ENCODE results near the gene ABHD11. TPM values are rescaled to one million over a fixed set of nuclear protein-coding genes. Genes with fewer than 3 reads are reported as not detected.
"Not testable (repeated sequence)": the region's sequence is repeated elsewhere in the genome, so short reads cannot be mapped to it uniquely, and the experiment has no call there.

Gene ABHD11, protein sequence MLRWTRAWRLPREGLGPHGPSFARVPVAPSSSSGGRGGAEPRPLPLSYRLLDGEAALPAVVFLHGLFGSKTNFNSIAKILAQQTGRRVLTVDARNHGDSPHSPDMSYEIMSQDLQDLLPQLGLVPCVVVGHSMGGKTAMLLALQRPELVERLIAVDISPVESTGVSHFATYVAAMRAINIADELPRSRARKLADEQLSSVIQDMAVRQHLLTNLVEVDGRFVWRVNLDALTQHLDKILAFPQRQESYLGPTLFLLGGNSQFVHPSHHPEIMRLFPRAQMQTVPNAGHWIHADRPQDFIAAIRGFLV
- total RNA-seq, result 10 to 100 TPM; 11.2 to 11.4 TPM
- 10 to 100 TPM; 15.3 to 32.5 TPM for polyA plus RNA-seq
- long read RNA-seq, donor 1, transcript ABHD11-201 (6 exons, 1,483 nt), result major isoform, 13 of 35 reads
- long read RNA-seq, donor 1, partial matches to known transcripts, result 5 of 35 reads
- long read RNA-seq, donor 1, other reads (novel, unspliced or antisense), result 14 of 35 reads
- long read RNA-seq, donor 2, partial matches to known transcripts, result 1 of 4 reads
- long read RNA-seq, donor 2, other reads (novel, unspliced or antisense), result 1 of 4 reads

DNA sequence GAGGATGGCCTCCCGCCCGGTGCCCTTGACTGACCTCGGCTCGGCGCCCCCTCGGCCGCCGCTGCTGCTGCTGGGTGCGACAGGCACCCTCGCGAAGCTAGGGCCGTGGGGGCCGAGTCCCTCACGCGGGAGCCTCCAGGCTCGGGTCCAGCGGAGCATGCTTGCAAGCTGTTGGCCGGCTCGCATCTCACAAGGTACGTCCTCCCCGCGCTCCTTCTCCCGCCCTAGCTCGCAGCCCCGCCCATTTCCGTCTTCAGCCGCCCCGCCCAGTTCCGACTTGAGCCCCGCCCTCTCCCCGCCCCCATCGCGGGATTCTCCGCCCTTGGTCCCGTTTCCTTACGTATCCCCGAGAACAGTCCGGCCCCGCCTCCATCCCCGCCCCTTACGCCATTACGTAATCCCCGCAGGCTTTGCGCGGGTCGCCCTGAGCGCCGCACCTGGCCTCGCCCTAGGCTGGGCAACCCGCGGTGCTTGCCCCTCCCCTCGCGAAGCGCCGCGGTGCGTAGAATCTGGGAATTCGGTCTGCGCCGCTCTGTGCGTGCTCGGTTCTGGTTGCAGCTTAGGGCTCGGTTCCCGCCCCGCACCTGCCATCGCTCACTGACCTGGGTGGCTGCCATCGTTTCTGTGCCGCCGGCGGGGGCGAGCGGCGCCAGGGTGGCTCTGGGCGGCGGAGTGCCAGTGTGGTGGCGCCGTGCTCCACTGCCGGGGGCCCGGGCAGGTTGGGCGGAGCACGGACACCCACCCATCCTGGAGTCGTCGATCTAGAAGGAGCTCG, at the start of gene ABHD11:
ABHD11 (minus strand) TSS at position 191 of the 775 bp plus-strand sequence; CDS start at position 159, 32 bp downstream.
- Histone ChIP-seq H3K27ac (ENCODE audit: low read depth in 1 of 2, low read length in 2 of 2) (peak within 1 kb of the TSS in 1 of 2 donors; percentile 84), H3K27me3 (ENCODE audit: control insufficient read depth in 1 of 2, insufficient read depth in 2 of 2, low read length in 1 of 2) (no peaks in the 10 kb centered on the region), H3K4me3 (ENCODE audit: low read length in 2 of 2) (peak within 1 kb of the TSS; percentile 42 to 56), H3K36me3 (ENCODE audit: control insufficient read depth in 1 of 2, insufficient read depth in 2 of 2, low read length in 1 of 2) (peaks cover 0 to 2% of the 10 kb centered on the region in 2 donors), H3K4me1 (ENCODE audit: control insufficient read depth in 1 of 2, insufficient read depth in 2 of 2, low read length in 2 of 2) (no peaks in the 10 kb centered on the region), H3K9me3 (ENCODE audit: control insufficient read depth, low read length) (no peaks in the 10 kb centered on the region)
- intact Hi-C loops (cut with DNase I), result no loop called here
- 0% methylated on average over 64 to 84 of the region's 84 CpGs for WGBS, 2 donors
- ATAC-seq (ENCODE audit: low FRiP score), result peak; percentile 97
- peak; percentile 97 to 99 for DNase-seq

DNA sequence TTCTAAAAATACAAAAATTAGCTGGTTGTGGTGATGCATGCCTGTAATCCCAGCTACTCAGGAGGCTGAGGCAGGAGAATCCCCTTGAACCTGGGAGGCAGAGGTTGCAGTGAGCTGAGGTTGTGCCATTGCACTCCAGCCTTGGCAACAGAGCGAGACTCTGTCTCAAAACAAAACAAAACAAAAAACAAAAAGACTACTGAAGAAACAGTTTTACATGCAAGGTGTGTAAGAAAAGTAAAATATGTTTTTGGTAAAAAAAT, 49.1 kb upstream of the ABHD11 start:
- H3K4me1 ChIP-seq (ENCODE audit: control insufficient read depth in 1 of 2, insufficient read depth in 2 of 2, low read length in 2 of 2); intact Hi-C loops (cut with DNase I); H3K4me3 ChIP-seq (ENCODE audit: low read length in 2 of 2); ATAC-seq (ENCODE audit: low FRiP score); H3K9me3 ChIP-seq (ENCODE audit: control insufficient read depth, low read length); H3K27ac ChIP-seq (ENCODE audit: low read depth in 1 of 2, low read length in 2 of 2); H3K36me3 ChIP-seq (ENCODE audit: control insufficient read depth in 1 of 2, insufficient read depth in 2 of 2, low read length in 1 of 2); DNase-seq; H3K27me3 ChIP-seq (ENCODE audit: control insufficient read depth in 1 of 2, insufficient read depth in 2 of 2, low read length in 1 of 2): not testable (repeated sequence)
- WGBS, 2 donors, result 94 to 97% methylated on average over 1 of the region's 1 CpG

DNA sequence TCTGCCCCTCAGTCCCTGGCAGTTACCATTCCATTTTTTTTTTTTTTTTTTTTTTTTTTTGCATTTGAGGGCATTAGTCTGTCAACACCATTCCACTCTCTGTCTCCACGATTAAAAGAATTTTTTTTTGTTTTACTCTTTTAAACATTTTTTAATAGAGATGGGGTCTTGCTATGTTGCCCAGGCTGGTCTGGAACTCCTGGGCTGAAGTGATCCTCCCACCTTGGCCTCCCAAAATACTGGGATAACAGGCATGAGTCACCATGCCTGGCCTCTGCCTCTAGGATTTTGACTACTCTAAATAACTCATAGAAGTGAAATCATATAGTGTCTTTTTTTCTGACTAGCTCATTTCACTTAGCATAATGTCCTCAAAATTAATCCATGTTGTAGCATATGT, 48.0 kb upstream of the ABHD11 start:
- 42 to 57% methylated on average over 1 of the region's 1 CpG for WGBS, 2 donors
- no peaks in the 10 kb centered on the region for H3K36me3 ChIP-seq (ENCODE audit: control insufficient read depth in 1 of 2, insufficient read depth in 2 of 2, low read length in 1 of 2)
- H3K27ac ChIP-seq (ENCODE audit: low read depth in 1 of 2, low read length in 2 of 2), result no peak overlapping the region
- no peaks in the 10 kb centered on the region for H3K4me1 ChIP-seq (ENCODE audit: control insufficient read depth in 1 of 2, insufficient read depth in 2 of 2, low read length in 2 of 2)
- no peak overlapping the region for H3K4me3 ChIP-seq (ENCODE audit: low read length in 2 of 2)
- no peaks in the 10 kb centered on the region for H3K9me3 ChIP-seq (ENCODE audit: control insufficient read depth, low read length)
- ATAC-seq (ENCODE audit: low FRiP score) (no peak), DNase-seq (no peak)
- intact Hi-C loops (cut with DNase I), result no loop called here
- no peaks in the 10 kb centered on the region for H3K27me3 ChIP-seq (ENCODE audit: control insufficient read depth in 1 of 2, insufficient read depth in 2 of 2, low read length in 1 of 2)

DNA sequence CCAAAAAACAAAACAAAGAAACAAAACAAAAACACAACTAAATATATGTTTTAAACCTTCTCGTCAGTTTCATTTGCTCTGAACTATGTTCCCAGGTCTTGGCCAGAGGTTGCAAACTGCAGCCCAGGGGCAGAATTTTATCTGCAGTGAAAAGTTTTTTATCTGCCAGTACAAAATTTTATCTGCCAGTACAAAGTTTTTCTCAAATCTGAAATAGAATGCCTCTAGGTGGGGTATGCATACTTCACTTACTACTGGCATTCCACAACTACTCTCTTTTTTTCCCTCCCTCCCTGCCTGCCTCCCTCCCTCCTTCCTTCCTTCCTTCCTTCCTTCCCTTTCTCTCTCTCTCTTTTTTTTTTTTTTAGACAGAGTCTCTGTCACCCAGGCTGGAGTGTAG, 40.9 kb upstream of the ABHD11 start:
- intact Hi-C loops (cut with DNase I), result no loop called here
- no peak for ATAC-seq (ENCODE audit: low FRiP score)

DNA sequence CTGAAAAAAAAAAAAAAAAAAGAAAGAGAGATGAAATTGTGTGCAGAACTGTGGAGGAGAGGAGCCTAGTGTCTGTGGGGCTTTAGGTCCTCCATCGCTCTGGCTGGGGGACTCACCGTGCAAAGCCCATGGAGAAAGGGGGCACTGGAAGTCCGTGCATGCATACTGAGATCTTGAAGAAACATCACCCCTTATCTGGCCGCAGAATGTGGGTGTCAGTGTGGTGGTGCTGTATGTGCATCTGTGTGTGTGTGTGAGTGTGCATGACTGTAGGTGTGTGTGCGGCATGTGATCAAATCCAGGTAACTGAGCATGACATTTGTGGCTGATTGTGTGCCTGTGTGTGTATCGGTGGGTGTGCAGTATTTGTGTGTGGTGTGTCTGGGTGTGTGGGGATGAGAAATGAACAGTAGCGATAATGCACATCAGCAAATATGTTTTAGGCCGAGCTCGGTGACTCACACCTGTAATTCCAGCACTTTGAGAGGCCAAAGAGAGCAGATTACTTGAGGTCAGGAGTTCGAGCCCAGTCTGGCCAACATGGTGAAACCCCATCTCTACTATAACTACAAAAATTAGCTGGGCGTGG, 40.3 kb upstream of the ABHD11 start:
- 91 to 94% methylated on average over 11 of the region's 11 CpGs for WGBS, 2 donors
- Histone ChIP-seq H3K4me3 (ENCODE audit: low read length in 2 of 2) (no peak overlapping the region), H3K36me3 (ENCODE audit: control insufficient read depth in 1 of 2, insufficient read depth in 2 of 2, low read length in 1 of 2) (no peaks in the 10 kb centered on the region), H3K27me3 (ENCODE audit: control insufficient read depth in 1 of 2, insufficient read depth in 2 of 2, low read length in 1 of 2) (no peaks in the 10 kb centered on the region), H3K4me1 (ENCODE audit: control insufficient read depth in 1 of 2, insufficient read depth in 2 of 2, low read length in 2 of 2) (no peaks in the 10 kb centered on the region), H3K27ac (ENCODE audit: low read depth in 1 of 2, low read length in 2 of 2) (no peak overlapping the region), H3K9me3 (ENCODE audit: control insufficient read depth, low read length) (no peaks in the 10 kb centered on the region)
- DNase-seq (peak in 1 of 2 donors; percentile 31), ATAC-seq (ENCODE audit: low FRiP score) (no peak)
- intact Hi-C loops (cut with DNase I), result no loop called here

More for the DNA sequence above, 40.9 kb upstream of the ABHD11 start:
- peak in 1 of 2 donors; percentile 17 for DNase-seq
- Histone ChIP-seq H3K27ac (ENCODE audit: low read depth in 1 of 2, low read length in 2 of 2) (no peak overlapping the region), H3K4me1 (ENCODE audit: control insufficient read depth in 1 of 2, insufficient read depth in 2 of 2, low read length in 2 of 2) (no peaks in the 10 kb centered on the region), H3K27me3 (ENCODE audit: control insufficient read depth in 1 of 2, insufficient read depth in 2 of 2, low read length in 1 of 2) (no peaks in the 10 kb centered on the region), H3K36me3 (ENCODE audit: control insufficient read depth in 1 of 2, insufficient read depth in 2 of 2, low read length in 1 of 2) (no peaks in the 10 kb centered on the region), H3K9me3 (ENCODE audit: control insufficient read depth, low read length) (no peaks in the 10 kb centered on the region), H3K4me3 (ENCODE audit: low read length in 2 of 2) (no peak overlapping the region)
- 53 to 63% methylated on average over 1 of the region's 1 CpG for WGBS, 2 donors

DNA sequence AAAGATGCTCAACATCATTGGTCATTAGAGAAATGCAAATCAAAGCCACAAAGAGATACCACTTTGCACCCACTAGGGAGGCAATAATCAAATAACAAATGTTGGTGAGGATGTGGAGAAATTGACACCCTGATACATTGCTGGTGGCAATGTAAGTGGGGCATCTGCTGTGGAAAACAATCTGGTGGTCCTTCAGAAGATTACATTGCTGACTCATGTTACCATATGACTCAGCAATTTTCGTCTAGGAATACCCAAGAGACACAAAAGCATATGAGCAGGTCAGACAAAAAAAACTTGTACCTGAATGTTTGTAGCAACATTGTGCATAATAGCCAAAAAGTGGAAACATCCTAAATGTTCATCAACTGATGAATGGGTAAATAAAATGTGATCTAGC, 36.3 kb upstream of the ABHD11 start:
- 15 to 16% methylated on average over 1 of the region's 1 CpG for WGBS, 2 donors
- H3K27ac ChIP-seq (ENCODE audit: low read depth in 1 of 2, low read length in 2 of 2), result no peak overlapping the region
- intact Hi-C loops (cut with DNase I), result no loop called here
- H3K4me3 ChIP-seq (ENCODE audit: low read length in 2 of 2), result no peak overlapping the region
- no peaks in the 10 kb centered on the region for H3K36me3 ChIP-seq (ENCODE audit: control insufficient read depth in 1 of 2, insufficient read depth in 2 of 2, low read length in 1 of 2)
- H3K4me1 ChIP-seq (ENCODE audit: control insufficient read depth in 1 of 2, insufficient read depth in 2 of 2, low read length in 2 of 2), result no peaks in the 10 kb centered on the region
- H3K27me3 ChIP-seq (ENCODE audit: control insufficient read depth in 1 of 2, insufficient read depth in 2 of 2, low read length in 1 of 2), result no peaks in the 10 kb centered on the region
- no peaks in the 10 kb centered on the region for H3K9me3 ChIP-seq (ENCODE audit: control insufficient read depth, low read length)
- no peak for ATAC-seq (ENCODE audit: low FRiP score)
- no peak for DNase-seq

DNA sequence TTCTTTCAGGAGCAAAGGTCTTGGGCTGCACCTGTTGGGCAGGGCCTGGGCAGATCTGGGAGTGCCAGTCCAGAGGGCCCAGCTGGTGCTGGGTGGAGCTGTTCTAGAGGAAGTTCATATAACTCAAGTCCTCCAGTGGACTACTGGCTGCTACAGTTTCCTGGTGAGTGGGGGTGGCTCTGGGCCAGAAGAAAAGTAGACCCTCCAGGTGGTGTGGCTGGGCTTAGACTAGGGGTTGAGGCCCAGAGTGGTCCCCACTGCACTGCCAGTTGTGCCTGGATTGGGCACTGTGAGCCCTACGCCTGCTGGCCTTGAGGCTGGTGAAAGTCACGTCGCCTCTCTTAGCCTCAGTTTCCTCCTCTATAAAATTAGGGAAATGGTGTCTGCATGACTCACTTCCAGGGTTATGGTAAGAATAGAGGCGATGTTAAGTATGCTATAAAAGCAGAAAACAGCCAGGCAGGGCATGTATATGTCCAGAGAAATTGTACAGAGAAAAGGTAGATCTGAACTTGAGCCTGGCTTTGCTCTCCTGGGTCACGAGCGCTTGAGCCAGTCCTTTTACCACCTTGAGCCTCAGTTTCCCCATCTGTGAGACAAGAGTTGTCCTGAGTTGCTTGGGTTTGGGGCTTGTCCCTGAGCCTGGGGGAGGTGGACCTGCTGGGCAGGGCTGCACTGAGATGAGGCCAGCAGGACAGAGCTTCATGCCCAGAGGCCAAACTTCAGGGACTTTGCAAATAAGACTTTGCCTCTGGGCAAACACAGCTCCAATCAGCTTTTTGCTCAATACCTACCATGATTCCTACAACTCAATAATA, 35.3 kb upstream of the ABHD11 start:
- WGBS, 2 donors, result 95 to 98% methylated on average over 6 of the region's 6 CpGs
- intact Hi-C loops (cut with DNase I), result no loop called here
- no peaks in the 10 kb centered on the region for H3K27me3 ChIP-seq (ENCODE audit: control insufficient read depth in 1 of 2, insufficient read depth in 2 of 2, low read length in 1 of 2)

More for the DNA sequence above, 35.3 kb upstream of the ABHD11 start:
- Histone ChIP-seq H3K4me3 (ENCODE audit: low read length in 2 of 2) (no peak overlapping the region), H3K27ac (ENCODE audit: low read depth in 1 of 2, low read length in 2 of 2) (no peak overlapping the region), H3K4me1 (ENCODE audit: control insufficient read depth in 1 of 2, insufficient read depth in 2 of 2, low read length in 2 of 2) (no peaks in the 10 kb centered on the region), H3K36me3 (ENCODE audit: control insufficient read depth in 1 of 2, insufficient read depth in 2 of 2, low read length in 1 of 2) (no peaks in the 10 kb centered on the region), H3K9me3 (ENCODE audit: control insufficient read depth, low read length) (no peaks in the 10 kb centered on the region)
- ATAC-seq (ENCODE audit: low FRiP score) (no peak), DNase-seq (peak in 1 of 2 donors; percentile 55)
